ENCODE measurements around the gene MTG2. TPM values are rescaled to one million over a fixed set of nuclear protein-coding genes. Genes with fewer than 3 reads are reported as not detected.

MTG2 gene
- total RNA-seq, 1 experiment from 2014 or later: 33.9 TPM

DNA sequence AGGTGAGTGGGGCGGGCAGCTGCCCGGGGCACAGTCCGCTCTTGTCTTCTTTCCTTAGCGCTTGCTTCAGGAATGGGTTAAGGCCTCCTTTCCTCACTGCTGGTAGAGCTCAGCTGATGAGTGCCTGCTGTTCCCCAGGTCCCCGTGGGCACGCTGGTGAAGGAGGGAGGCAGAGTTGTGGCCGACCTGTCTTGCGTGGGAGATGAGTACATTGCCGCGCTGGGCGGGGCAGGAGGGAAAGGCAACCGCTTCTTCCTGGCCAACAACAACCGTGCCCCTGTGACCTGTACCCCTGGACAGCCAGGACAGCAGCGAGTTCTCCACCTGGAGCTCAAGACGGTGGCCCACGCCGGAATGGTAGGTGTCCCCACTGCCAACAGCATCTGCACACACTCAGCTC lies 15.7 kb downstream of the MTG2 start:
- DNase-seq: no peak
- BruUV-seq (replicated peaks): no TSS peak
- H3K9me3 ChIP-seq (ENCODE audit: low read length): no peaks in the 10 kb centered on the region
- no peak for TF ChIP-seq EZH2 (IDR thresholded peaks at IDR 0.05; ENCODE audit: low read length, unreplicated experiment)
- no peak for TF ChIP-seq EZH2phosphoT487 (IDR thresholded peaks at IDR 0.05; ENCODE audit: borderline replicate concordance, low read length)
- TF ChIP-seq, protein P1, sequence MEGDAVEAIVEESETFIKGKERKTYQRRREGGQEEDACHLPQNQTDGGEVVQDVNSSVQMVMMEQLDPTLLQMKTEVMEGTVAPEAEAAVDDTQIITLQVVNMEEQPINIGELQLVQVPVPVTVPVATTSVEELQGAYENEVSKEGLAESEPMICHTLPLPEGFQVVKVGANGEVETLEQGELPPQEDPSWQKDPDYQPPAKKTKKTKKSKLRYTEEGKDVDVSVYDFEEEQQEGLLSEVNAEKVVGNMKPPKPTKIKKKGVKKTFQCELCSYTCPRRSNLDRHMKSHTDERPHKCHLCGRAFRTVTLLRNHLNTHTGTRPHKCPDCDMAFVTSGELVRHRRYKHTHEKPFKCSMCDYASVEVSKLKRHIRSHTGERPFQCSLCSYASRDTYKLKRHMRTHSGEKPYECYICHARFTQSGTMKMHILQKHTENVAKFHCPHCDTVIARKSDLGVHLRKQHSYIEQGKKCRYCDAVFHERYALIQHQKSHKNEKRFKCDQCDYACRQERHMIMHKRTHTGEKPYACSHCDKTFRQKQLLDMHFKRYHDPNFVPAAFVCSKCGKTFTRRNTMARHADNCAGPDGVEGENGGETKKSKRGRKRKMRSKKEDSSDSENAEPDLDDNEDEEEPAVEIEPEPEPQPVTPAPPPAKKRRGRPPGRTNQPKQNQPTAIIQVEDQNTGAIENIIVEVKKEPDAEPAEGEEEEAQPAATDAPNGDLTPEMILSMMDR (conservative IDR thresholded peaks at IDR 0.05; ENCODE audit: low read depth, low read length): no peak
- H3K79me2 ChIP-seq (ENCODE audit: low read length): no peaks in the 10 kb centered on the region
- ChIA-PET CTCF (no interaction called here), POLR2A (ENCODE audit: unreplicated experiment) (no interaction called here)
- H3F3A ChIP-seq (ENCODE audit: low read length, unreplicated experiment): no peaks in the 10 kb centered on the region
- no peak for ATAC-seq
- intact Hi-C loops (cut with micrococcal nuclease): no loop called here
- H3K27me3 ChIP-seq (ENCODE audit: low read length): no peaks in the 10 kb centered on the region
- peaks cover 13% of the 10 kb centered on the region for H3K4me1 ChIP-seq (ENCODE audit: insufficient read depth, low read length)
- H3K9ac ChIP-seq (ENCODE audit: low read length): no peak overlapping the region
- no peaks in the 10 kb centered on the region for H3K9me2 ChIP-seq (replicated peaks; ENCODE audit: low read length)
- no peak overlapping the region for H3K27ac ChIP-seq (ENCODE audit: low read length)
- peaks cover 38% of the 10 kb centered on the region for H3K36me3 ChIP-seq (ENCODE audit: low read depth, low read length)
- H2AFZ ChIP-seq (ENCODE audit: low read length): no peak overlapping the region
- no peak overlapping the region for H3K4me2 ChIP-seq (ENCODE audit: low read length)
- H3K4me3 ChIP-seq (ENCODE audit: low read length): no peak overlapping the region
- no peaks in the 10 kb centered on the region for H4K20me1 ChIP-seq (ENCODE audit: low read length)

DNA sequence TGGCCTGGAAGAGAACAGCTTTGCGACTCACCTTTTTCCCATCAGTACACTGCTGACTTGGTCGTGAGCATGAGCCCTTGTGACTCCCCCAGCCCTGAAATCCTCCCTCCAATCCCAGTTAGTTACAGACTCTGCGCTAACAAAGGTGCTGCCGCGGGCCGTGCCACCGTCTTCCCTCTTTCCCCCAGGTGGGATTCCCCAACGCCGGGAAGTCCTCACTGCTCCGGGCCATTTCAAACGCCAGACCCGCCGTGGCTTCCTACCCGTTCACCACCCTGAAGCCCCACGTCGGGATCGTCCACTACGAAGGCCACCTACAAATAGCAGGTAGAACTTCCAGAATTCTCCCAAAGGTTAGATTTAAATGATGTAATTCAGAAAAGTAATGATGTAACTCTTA lies 16.1 kb downstream of the MTG2 start:
- BruUV-seq (replicated peaks): no TSS peak
- POLR2A ChIA-PET (ENCODE audit: unreplicated experiment): interaction anchor here (0.6 kb wide), 1 partner anchor 173 kb away, joined by 5 read pairs; no protein-coding TSS in a partner anchor
- Histone ChIP-seq H3K36me3 (ENCODE audit: low read depth, low read length) (peaks cover 36% of the 10 kb centered on the region), H4K20me1 (ENCODE audit: low read length) (no peaks in the 10 kb centered on the region), H3K4me1 (ENCODE audit: insufficient read depth, low read length) (peaks cover 17% of the 10 kb centered on the region), H3K4me3 (ENCODE audit: low read length) (no peak overlapping the region), H3K9ac (ENCODE audit: low read length) (no peak overlapping the region), H3K4me2 (ENCODE audit: low read length) (no peak overlapping the region), H3K27ac (ENCODE audit: low read length) (no peak overlapping the region), H3K79me2 (ENCODE audit: low read length) (no peaks in the 10 kb centered on the region), H3K9me2 (replicated peaks; ENCODE audit: low read length) (no peaks in the 10 kb centered on the region), H3K9me3 (ENCODE audit: low read length) (no peaks in the 10 kb centered on the region), H3F3A (ENCODE audit: low read length, unreplicated experiment) (no peaks in the 10 kb centered on the region), H3K27me3 (ENCODE audit: low read length) (no peaks in the 10 kb centered on the region), H2AFZ (ENCODE audit: low read length) (no peak overlapping the region)
- CTCF ChIA-PET: no interaction called here
- intact Hi-C loops (cut with micrococcal nuclease): no loop called here
- DNase-seq: no peak
- TF ChIP-seq EZH2 (IDR thresholded peaks at IDR 0.05; ENCODE audit: low read length, unreplicated experiment) (no peak), EZH2phosphoT487 (IDR thresholded peaks at IDR 0.05; ENCODE audit: borderline replicate concordance, low read length) (no peak)
- TF ChIP-seq, protein P1 (conservative IDR thresholded peaks at IDR 0.05; ENCODE audit: low read depth, low read length): no peak
- no peak for ATAC-seq

DNA sequence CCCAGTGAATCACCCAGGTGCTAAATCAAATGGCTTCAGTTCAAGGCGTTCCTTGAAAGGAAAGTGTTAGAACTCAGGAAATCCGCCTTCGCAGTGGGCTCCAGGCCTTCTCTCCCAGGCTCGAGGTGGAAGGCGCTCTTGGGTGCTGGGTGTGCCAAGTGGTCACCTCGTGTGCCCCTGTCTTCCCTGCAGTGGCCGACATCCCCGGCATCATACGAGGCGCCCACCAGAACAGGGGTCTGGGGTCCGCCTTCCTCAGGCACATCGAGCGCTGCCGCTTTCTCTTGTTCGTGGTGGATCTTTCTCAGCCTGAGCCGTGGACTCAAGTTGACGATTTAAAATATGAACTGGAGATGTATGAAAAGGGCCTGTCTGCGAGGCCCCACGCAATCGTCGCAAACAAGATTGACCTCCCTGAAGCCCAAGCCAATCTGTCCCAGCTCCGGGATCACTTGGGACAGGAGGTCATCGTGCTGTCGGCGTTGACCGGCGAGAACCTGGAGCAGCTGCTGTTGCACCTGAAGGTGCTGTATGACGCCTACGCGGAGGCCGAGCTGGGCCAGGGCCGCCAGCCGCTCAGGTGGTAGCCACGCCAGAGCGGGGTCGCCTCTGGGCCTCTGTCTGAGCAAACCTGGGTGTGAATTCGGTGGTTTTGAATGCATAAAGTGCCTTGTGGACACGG lies 17.8 kb downstream of the MTG2 start:
- Histone ChIP-seq H3F3A (ENCODE audit: low read length, unreplicated experiment) (no peaks in the 10 kb centered on the region), H3K9me3 (ENCODE audit: low read length) (no peaks in the 10 kb centered on the region), H2AFZ (ENCODE audit: low read length) (no peak overlapping the region), H3K4me2 (ENCODE audit: low read length) (no peak overlapping the region), H3K4me3 (ENCODE audit: low read length) (no peak overlapping the region), H3K9ac (ENCODE audit: low read length) (no peak overlapping the region), H3K9me2 (replicated peaks; ENCODE audit: low read length) (no peaks in the 10 kb centered on the region), H3K79me2 (ENCODE audit: low read length) (no peaks in the 10 kb centered on the region), H3K36me3 (ENCODE audit: low read depth, low read length) (peaks cover 36% of the 10 kb centered on the region), H3K27ac (ENCODE audit: low read length) (no peak overlapping the region), H3K27me3 (ENCODE audit: low read length) (no peaks in the 10 kb centered on the region), H4K20me1 (ENCODE audit: low read length) (no peaks in the 10 kb centered on the region), H3K4me1 (ENCODE audit: insufficient read depth, low read length) (peaks cover 18% of the 10 kb centered on the region)
- TF ChIP-seq EZH2 (IDR thresholded peaks at IDR 0.05; ENCODE audit: low read length, unreplicated experiment) (no peak), EZH2phosphoT487 (IDR thresholded peaks at IDR 0.05; ENCODE audit: borderline replicate concordance, low read length) (no peak)
- TF ChIP-seq, protein P1 (conservative IDR thresholded peaks at IDR 0.05; ENCODE audit: low read depth, low read length): no peak
- ChIA-PET POLR2A (ENCODE audit: unreplicated experiment) (no interaction called here), CTCF (no interaction called here)
- ATAC-seq (no peak), DNase-seq (no peak)
- intact Hi-C loops (cut with micrococcal nuclease): no loop called here
- no TSS peak for BruUV-seq (replicated peaks)

All from PC-3 (cell line).